DND-41 (cell line): Measurements from ENCODE around the gene SMIM5.
A peak's percentile ranks its signal among the peaks of the same experiment; 100 is the strongest.

ENCODE experiments used
- ATAC-seq: fragments of 200-7000 bp; cut with Tn5 transposase; 3 replicates; pipeline ENCODE4 v1.9.1; 2021; ENCODE audit warnings: low read depth; ENCODE audit not compliant: insufficient read depth
- DNase-seq: peaks from one replicate; pipeline ENCODE4 v3.0.0-alpha.2; 2020
- H2AFZ ChIP-seq: 2 replicates; pipeline ENCODE4 v1.6.0; 2012; ENCODE audit warnings: low read depth, low read length
- H3K27ac ChIP-seq: 2 replicates; pipeline ENCODE4 v1.5.1; 2012; ENCODE audit warnings: low read length, inconsistent platforms
- H3K27me3 ChIP-seq: fragments of 200-600 bp; sonication (generic); 2 replicates; pipeline ENCODE4 v1.6.0; 2012; ENCODE audit warnings: low read length, mild to moderate bottlenecking, inconsistent platforms; ENCODE audit not compliant: insufficient read depth, poor library complexity
- H3K36me3 ChIP-seq: 2 replicates; pipeline ENCODE4 v1.5.1; 2012; ENCODE audit warnings: low read length, inconsistent platforms; ENCODE audit not compliant: insufficient read depth
- H3K4me1 ChIP-seq: 2 replicates; pipeline ENCODE4 v1.5.1; 2012; ENCODE audit warnings: mild to moderate bottlenecking, low read length; ENCODE audit not compliant: insufficient read depth
- H3K4me2 ChIP-seq: 2 replicates; pipeline ENCODE4 v1.6.0; 2012; ENCODE audit warnings: mild to moderate bottlenecking, moderate library complexity, low read length, inconsistent platforms; ENCODE audit not compliant: insufficient read depth
- H3K4me3 ChIP-seq, 2 experiments: fragments of 200-600 bp in 1 of 2; shearing (Covaris generic) in 1 of 2; 2 replicates each; pipeline ENCODE4 v1.5.1; 2012 to 2016; ENCODE audit warnings: inconsistent platforms in 2 of 2, low read length in 2 of 2, mild to moderate bottlenecking in 2 of 2, low read depth in 1 of 2, moderate library complexity in 1 of 2
- H3K79me2 ChIP-seq: 2 replicates; pipeline ENCODE4 v1.6.0; 2012; ENCODE audit warnings: low read length, inconsistent platforms; ENCODE audit not compliant: insufficient read depth
- H3K9ac ChIP-seq: 2 replicates; pipeline ENCODE4 v1.6.0; 2012; ENCODE audit warnings: low read depth, mild to moderate bottlenecking, inconsistent platforms, low read length, moderate library complexity
- H3K9me3 ChIP-seq: 2 replicates; pipeline ENCODE4 v1.5.1; 2012; ENCODE audit warnings: low read length, moderate library complexity, mild to moderate bottlenecking, inconsistent platforms; ENCODE audit not compliant: insufficient read depth, severe bottlenecking
- H4K20me1 ChIP-seq: 2 replicates; pipeline ENCODE4 v1.6.0; 2012; ENCODE audit warnings: low read length; ENCODE audit not compliant: insufficient read depth
- CTCF ChIP-seq: IDR thresholded peaks from 2 replicates; pipeline ENCODE4 v1.5.1; 2012; ENCODE audit warnings: borderline replicate concordance, low read length, moderate library complexity, mild to moderate bottlenecking; ENCODE audit not compliant: poor library complexity, severe bottlenecking; ENCODE audit errors: extremely low read depth
- EZH2 ChIP-seq: IDR thresholded peaks from 3 replicates; pipeline ENCODE4 v1.6.1; 2012; ENCODE audit warnings: borderline replicate concordance, low read depth, mild to moderate bottlenecking, moderate library complexity, low read length, inconsistent platforms; ENCODE audit not compliant: severe bottlenecking

SMIM5 gene

DNA sequence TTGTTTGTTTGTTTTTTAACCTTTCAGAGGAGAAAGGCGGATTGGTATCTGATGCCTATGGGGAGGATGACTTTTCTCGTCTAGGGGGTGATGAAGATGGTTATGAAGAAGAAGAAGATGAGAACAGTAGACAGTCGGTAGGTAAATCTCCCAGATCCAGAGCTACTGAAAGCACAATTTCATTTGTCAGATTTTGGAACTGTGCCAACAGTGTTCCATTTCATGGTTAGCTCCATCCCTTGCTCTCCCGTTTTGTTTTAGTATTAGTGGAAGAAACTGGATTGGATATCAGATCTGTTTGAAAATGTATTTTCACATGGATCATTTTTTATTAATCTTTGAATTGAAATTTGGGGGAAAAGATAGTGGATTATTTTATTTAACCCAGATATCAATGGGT lies 35.3 kb downstream of the SMIM5 start:
- no peaks in the 10 kb centered on the region for H3K27me3 ChIP-seq
- no peak for DNase-seq
- H3K36me3 ChIP-seq, result peaks cover 53% of the 10 kb centered on the region
- H3K9ac ChIP-seq, result peak overlapping the region; percentile 67
- peaks cover 67% of the 10 kb centered on the region for H3K79me2 ChIP-seq
- peak overlapping the region; percentile 90 for H3K4me2 ChIP-seq
- no peak overlapping the region for H2AFZ ChIP-seq
- H4K20me1 ChIP-seq, result peaks cover 12% of the 10 kb centered on the region; the same call in 1 of the 2 replicates
- no peak for TF ChIP-seq EZH2
- TF ChIP-seq CTCF, result no peak
- no peaks in the 10 kb centered on the region for H3K9me3 ChIP-seq
- H3K27ac ChIP-seq, result peak overlapping the region; percentile 81; the same call in 1 of the 2 replicates
- peaks cover 42% of the 10 kb centered on the region for H3K4me1 ChIP-seq
- no peak for ATAC-seq
- H3K4me3 ChIP-seq, result peak overlapping the region; percentile 75 to 86; a peak in 3 of 4 replicates

GRCh38 chr17:75670868-75671267 lies 37.6 kb downstream of the SMIM5 start:
- Histone ChIP-seq H3K4me3 (no peak overlapping the region), H2AFZ (no peak overlapping the region), H3K9ac (no peak overlapping the region), H3K79me2 (peaks cover 70% of the 10 kb centered on the region), H3K9me3 (no peaks in the 10 kb centered on the region), H3K27ac (no peak overlapping the region), H3K36me3 (peaks cover 63% of the 10 kb centered on the region), H3K4me1 (peaks cover 34% of the 10 kb centered on the region), H4K20me1 (peaks cover 12% of the 10 kb centered on the region; the same call in 1 of the 2 replicates), H3K4me2 (no peak overlapping the region), H3K27me3 (no peaks in the 10 kb centered on the region)
- DNase-seq (no peak), ATAC-seq (no peak)
- TF ChIP-seq CTCF, result no peak

- Histone ChIP-seq H3K4me1 (peaks cover 28% of the 10 kb centered on the region), H3K9ac (no peak overlapping the region), H3K36me3 (peaks cover 72% of the 10 kb centered on the region), H3K79me2 (peaks cover 70% of the 10 kb centered on the region), H3K27me3 (no peaks in the 10 kb centered on the region), H3K4me2 (no peak overlapping the region), H2AFZ (no peak overlapping the region), H4K20me1 (peaks cover 12% of the 10 kb centered on the region; the same call in 1 of the 2 replicates), H3K27ac (no peak overlapping the region), H3K4me3 (no peak overlapping the region), H3K9me3 (no peaks in the 10 kb centered on the region)
- ATAC-seq, result no peak
- no peak for DNase-seq
- no peak for TF ChIP-seq CTCF
- no peak for TF ChIP-seq EZH2
Measured at GRCh38 chr17:75672011-75672410, 38.8 kb downstream of the SMIM5 start.

DNA sequence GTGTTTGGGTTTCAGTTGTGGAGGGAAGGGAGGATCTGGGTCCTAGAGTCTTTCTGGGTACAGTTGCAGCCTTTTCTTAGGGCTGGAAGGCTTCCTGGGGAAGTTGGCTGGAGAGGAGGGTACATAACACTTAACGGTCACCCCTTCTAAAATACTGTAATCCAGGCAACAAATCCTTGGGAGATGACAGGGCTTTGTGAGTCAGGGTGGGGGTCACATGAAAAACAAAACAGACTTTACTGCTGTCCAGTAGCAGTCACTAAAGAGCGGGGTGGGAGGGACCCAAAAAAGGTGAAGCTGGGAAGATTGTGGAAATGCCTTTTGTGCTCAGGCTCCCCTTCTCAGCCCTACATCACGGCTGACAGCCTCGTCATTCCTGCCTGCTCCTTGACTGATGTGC lies 40.3 kb downstream of the SMIM5 start:
- TF ChIP-seq CTCF (no peak), EZH2 (no peak)
- peaks cover 69% of the 10 kb centered on the region for H3K79me2 ChIP-seq
- no peak overlapping the region for H3K27ac ChIP-seq
- H3K9ac ChIP-seq, result no peak overlapping the region
- no peak overlapping the region for H3K4me2 ChIP-seq
- H3K27me3 ChIP-seq, result no peaks in the 10 kb centered on the region
- H3K4me1 ChIP-seq, result peaks cover 19% of the 10 kb centered on the region
- DNase-seq (no peak), ATAC-seq (no peak)
- H2AFZ ChIP-seq, result no peak overlapping the region
- no peaks in the 10 kb centered on the region for H3K9me3 ChIP-seq
- peaks cover 12% of the 10 kb centered on the region; the same call in 1 of the 2 replicates for H4K20me1 ChIP-seq
- no peak overlapping the region for H3K4me3 ChIP-seq
- peaks cover 78% of the 10 kb centered on the region for H3K36me3 ChIP-seq
